Measurements from ENCODE around the gene FKTN. TPM values are rescaled to one million over a fixed set of nuclear protein-coding genes. Genes with fewer than 3 reads are reported as not detected.
"Not testable (repeated sequence)": the region's sequence is repeated elsewhere in the genome, so short reads cannot be mapped to it uniquely, and the experiment has no call there.

Gene FKTN
- total and polyA plus RNA-seq, 7 donors = 1.7 to 9.8 (median 4.8) TPM

DNA sequence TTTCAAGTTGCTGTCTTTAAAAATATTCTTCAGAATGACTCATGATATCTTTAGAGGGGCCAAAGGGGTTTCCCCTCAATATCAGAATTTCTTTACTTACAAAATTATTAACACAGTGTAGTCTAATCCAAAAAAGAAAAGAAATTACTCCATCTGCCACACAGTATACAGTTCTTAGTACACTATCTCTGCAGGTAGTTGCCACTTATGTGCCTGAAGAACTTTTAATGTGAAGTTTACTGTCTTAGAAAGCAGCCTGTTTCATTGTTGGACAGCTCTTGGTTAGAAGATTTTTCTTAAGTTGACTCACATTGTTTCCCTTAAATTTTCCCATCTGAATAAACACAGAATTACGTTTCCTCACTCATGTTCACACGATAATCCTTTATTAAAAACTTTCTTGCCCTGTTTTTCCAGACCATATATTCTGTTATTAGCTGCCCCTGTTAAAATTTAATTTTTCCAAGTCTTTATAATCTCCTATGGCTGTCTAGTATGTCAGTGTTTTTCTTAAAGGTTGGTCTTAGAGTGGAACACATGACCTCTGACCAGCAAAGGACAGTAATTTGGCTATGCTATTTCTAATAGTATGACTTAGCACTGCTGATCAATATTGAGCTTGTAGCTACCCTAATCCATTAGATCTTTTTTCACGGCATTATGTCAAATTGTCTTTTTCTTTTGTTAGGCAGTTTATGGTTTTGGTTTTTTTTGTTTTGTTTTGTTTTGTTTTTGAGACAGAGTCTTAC, 21.8 kb upstream of the FKTN start:
- Histone ChIP-seq H3K4me1 (no peaks in the 10 kb centered on the region), H3K27ac (no peak overlapping the region), H3K4me3 (no peak overlapping the region), H3K36me3 (ENCODE audit: insufficient read depth in 1 of 2, low read depth in 1 of 2) (peaks cover 0 to 26% of the 10 kb centered on the region in 2 donors), H3K9me3 (no peaks in the 10 kb centered on the region), H3K27me3 (ENCODE audit: insufficient read depth in 3 of 3, low read length in 2 of 3) (no peaks in the 10 kb centered on the region)
- intact Hi-C loops (cut with DNase I) = no loop called here
- DNase-seq = no peak
- TF ChIP-seq, protein P1, sequence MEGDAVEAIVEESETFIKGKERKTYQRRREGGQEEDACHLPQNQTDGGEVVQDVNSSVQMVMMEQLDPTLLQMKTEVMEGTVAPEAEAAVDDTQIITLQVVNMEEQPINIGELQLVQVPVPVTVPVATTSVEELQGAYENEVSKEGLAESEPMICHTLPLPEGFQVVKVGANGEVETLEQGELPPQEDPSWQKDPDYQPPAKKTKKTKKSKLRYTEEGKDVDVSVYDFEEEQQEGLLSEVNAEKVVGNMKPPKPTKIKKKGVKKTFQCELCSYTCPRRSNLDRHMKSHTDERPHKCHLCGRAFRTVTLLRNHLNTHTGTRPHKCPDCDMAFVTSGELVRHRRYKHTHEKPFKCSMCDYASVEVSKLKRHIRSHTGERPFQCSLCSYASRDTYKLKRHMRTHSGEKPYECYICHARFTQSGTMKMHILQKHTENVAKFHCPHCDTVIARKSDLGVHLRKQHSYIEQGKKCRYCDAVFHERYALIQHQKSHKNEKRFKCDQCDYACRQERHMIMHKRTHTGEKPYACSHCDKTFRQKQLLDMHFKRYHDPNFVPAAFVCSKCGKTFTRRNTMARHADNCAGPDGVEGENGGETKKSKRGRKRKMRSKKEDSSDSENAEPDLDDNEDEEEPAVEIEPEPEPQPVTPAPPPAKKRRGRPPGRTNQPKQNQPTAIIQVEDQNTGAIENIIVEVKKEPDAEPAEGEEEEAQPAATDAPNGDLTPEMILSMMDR (IDR thresholded peaks at IDR 0.05) = no peak
- no peak for ATAC-seq
- 95 to 100% (median 97%) methylated on average over 3 of the region's 3 CpGs for WGBS, 3 donors

DNA sequence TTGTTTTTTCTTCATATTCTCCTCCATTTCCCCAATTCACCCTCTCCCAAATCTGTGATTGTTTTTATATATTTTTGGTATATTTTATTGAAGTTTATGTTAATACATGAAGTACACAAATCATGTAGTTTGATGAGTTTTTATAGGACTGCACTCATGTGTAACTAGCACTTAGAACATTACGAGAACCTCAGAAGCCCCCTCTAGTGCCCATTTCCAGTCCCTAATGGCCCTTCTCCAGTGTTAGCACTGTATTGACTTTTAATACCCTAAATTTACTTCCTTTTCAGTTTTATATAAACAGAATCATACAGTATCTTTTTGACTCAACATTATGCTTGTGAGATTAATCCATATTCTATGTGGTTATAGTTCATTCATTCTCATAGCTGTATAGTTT, 18.5 kb upstream of the FKTN start:
- Histone ChIP-seq H3K4me3 (no peak overlapping the region), H3K27me3 (ENCODE audit: insufficient read depth in 3 of 3, low read length in 2 of 3) (no peaks in the 10 kb centered on the region), H3K27ac (no peak overlapping the region), H3K9me3 (no peaks in the 10 kb centered on the region), H3K36me3 (ENCODE audit: insufficient read depth in 1 of 2, low read depth in 1 of 2) (peaks cover 0 to 20% of the 10 kb centered on the region in 2 donors), H3K4me1 (no peaks in the 10 kb centered on the region)
- 96 to 100% (median 97%) methylated on average over 1 of the region's 1 CpG for WGBS, 3 donors
- DNase-seq (no peak), ATAC-seq (no peak)
- intact Hi-C loops (cut with DNase I) = no loop called here
- TF ChIP-seq, protein P1 (IDR thresholded peaks at IDR 0.05) = no peak

GRCh38 chr9:105541838-105542237, 16.1 kb upstream of the FKTN start:
- 96 to 100% (median 98%) methylated on average over 3 of the region's 3 CpGs for WGBS, 3 donors
- Histone ChIP-seq H3K9me3 (no peaks in the 10 kb centered on the region), H3K27ac (no peak overlapping the region), H3K4me3 (no peak overlapping the region), H3K36me3 (ENCODE audit: insufficient read depth in 1 of 2, low read depth in 1 of 2) (peaks cover 0 to 13% of the 10 kb centered on the region in 2 donors), H3K27me3 (ENCODE audit: insufficient read depth in 3 of 3, low read length in 2 of 3) (no peaks in the 10 kb centered on the region), H3K4me1 (no peaks in the 10 kb centered on the region)
- TF ChIP-seq, protein P1 (IDR thresholded peaks at IDR 0.05) = no peak
- ATAC-seq (no peak), DNase-seq (no peak)
- intact Hi-C loops (cut with DNase I) = no loop called here

DNA sequence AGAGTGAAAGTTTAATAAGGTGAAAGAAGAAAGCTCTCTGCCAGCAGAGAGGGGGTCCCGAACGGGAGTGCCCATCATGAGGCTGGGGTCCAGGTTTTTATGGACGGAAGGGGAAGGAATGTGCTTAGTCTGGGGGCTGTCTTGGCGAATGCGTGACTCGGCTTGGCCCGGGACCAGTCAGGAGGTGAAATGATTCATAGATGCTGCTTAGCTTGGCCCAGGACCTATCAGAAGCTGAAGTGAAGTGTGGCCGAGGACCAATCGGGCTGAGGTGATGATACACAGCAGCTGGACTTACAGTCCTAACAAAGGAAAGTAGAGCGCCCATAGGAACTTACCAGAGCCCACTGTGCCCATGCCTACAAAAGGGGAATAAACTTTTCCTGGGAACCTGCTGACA, 3.9 kb upstream of the FKTN start:
- no peak overlapping the region for H3K27ac ChIP-seq
- H3K27me3 ChIP-seq (ENCODE audit: insufficient read depth in 3 of 3, low read length in 2 of 3) = no peaks in the 10 kb centered on the region
- TF ChIP-seq, protein P1 (IDR thresholded peaks at IDR 0.05) = no peak
- no peak overlapping the region for H3K4me3 ChIP-seq
- ATAC-seq (no peak), DNase-seq (no peak)
- H3K36me3 ChIP-seq (ENCODE audit: insufficient read depth in 1 of 2, low read depth in 1 of 2) = no peaks in the 10 kb centered on the region
- intact Hi-C loops (cut with DNase I) = no loop called here
- 78 to 80% (median 80%) methylated on average over 10 of the region's 10 CpGs for WGBS, 3 donors
- H3K9me3 ChIP-seq = no peaks in the 10 kb centered on the region
- peaks cover 5% of the 10 kb centered on the region for H3K4me1 ChIP-seq

- ATAC-seq = no peak
- Histone ChIP-seq H3K4me3 (no peak overlapping the region), H3K27me3 (ENCODE audit: insufficient read depth in 3 of 3, low read length in 2 of 3) (no peaks in the 10 kb centered on the region), H3K27ac (no peak overlapping the region), H3K9me3 (no peaks in the 10 kb centered on the region), H3K36me3 (ENCODE audit: insufficient read depth in 1 of 2, low read depth in 1 of 2) (peaks cover 0 to 15% of the 10 kb centered on the region in 2 donors), H3K4me1 (no peaks in the 10 kb centered on the region)
- TF ChIP-seq, protein P1 (IDR thresholded peaks at IDR 0.05) = no peak
- DNase-seq = no peak
- intact Hi-C loops (cut with DNase I) = no loop called here
Observed at GRCh38 chr9:105572455-105572854, 14.5 kb downstream of the FKTN start.

- H3K27me3 ChIP-seq (ENCODE audit: insufficient read depth in 3 of 3, low read length in 2 of 3); DNase-seq; H3K27ac ChIP-seq; ATAC-seq; H3K9me3 ChIP-seq; intact Hi-C loops (cut with DNase I); H3K4me1 ChIP-seq; H3K36me3 ChIP-seq (ENCODE audit: insufficient read depth in 1 of 2, low read depth in 1 of 2); H3K4me3 ChIP-seq: not testable (repeated sequence)
- 96 to 100% (median 97%) methylated on average over 5 to 6 of the region's 6 CpGs for WGBS, 3 donors
Observed at GRCh38 chr9:105579952-105580351, 22.0 kb downstream of the FKTN start.

- ATAC-seq; H3K27me3 ChIP-seq (ENCODE audit: insufficient read depth in 3 of 3, low read length in 2 of 3); H3K36me3 ChIP-seq (ENCODE audit: insufficient read depth in 1 of 2, low read depth in 1 of 2); H3K27ac ChIP-seq; H3K4me1 ChIP-seq; DNase-seq; intact Hi-C loops (cut with DNase I); H3K4me3 ChIP-seq; H3K9me3 ChIP-seq: not testable (repeated sequence)
- 74% methylated on average over 12 to 16 of the region's 16 CpGs for WGBS, 3 donors
Observed at GRCh38 chr9:105581550-105581949, 23.6 kb downstream of the FKTN start.

Measured in psoas muscle (tissue), 8 donors.